ENCODE measurements around the gene AFMID. TPM values are rescaled to one million over a fixed set of nuclear protein-coding genes. Genes with fewer than 3 reads are reported as not detected.

AFMID gene
- total RNA-seq, 1 experiment from 2014 or later: 30.8 TPM

GRCh38 chr17:78179372-78179771 lies 7.8 kb upstream of the AFMID start:
- TF ChIP-seq CTCF (IDR thresholded peaks at IDR 0.05; ENCODE audit: unreplicated experiment): no peak
- intact Hi-C loops (cut with micrococcal nuclease; ENCODE audit: unreplicated experiment): no loop called here
- Mint-ChIP-seq H3K27me3 (ENCODE audit: unreplicated experiment) (no peaks in the 10 kb centered on the region), H3K9me3 (ENCODE audit: low read depth, unreplicated experiment) (no peaks in the 10 kb centered on the region), H3K4me3 (ENCODE audit: low read depth, unreplicated experiment) (no peak overlapping the region), H3K4me1 (ENCODE audit: low read depth, unreplicated experiment) (peaks cover 20% of the 10 kb centered on the region), H3K36me3 (ENCODE audit: insufficient read depth, unreplicated experiment) (peaks cover 57% of the 10 kb centered on the region), H3K27ac (ENCODE audit: unreplicated experiment) (no peak overlapping the region)
- BruUV-seq (replicated peaks): no TSS peak
- no peak for DNase-seq
- CTCF ChIA-PET: no interaction called here

- TF ChIP-seq CTCF (IDR thresholded peaks at IDR 0.05; ENCODE audit: unreplicated experiment): no peak
- Mint-ChIP-seq H3K36me3 (ENCODE audit: insufficient read depth, unreplicated experiment) (peaks cover 50% of the 10 kb centered on the region), H3K27ac (ENCODE audit: unreplicated experiment) (no peak overlapping the region), H3K4me3 (ENCODE audit: low read depth, unreplicated experiment) (no peak overlapping the region), H3K27me3 (ENCODE audit: unreplicated experiment) (no peaks in the 10 kb centered on the region), H3K4me1 (ENCODE audit: low read depth, unreplicated experiment) (peaks cover 20% of the 10 kb centered on the region), H3K9me3 (ENCODE audit: low read depth, unreplicated experiment) (no peaks in the 10 kb centered on the region)
- CTCF ChIA-PET: no interaction called here
- DNase-seq: no peak
- no TSS peak for BruUV-seq (replicated peaks)
- intact Hi-C loops (cut with micrococcal nuclease; ENCODE audit: unreplicated experiment): no loop called here
Observed at GRCh38 chr17:78180083-78180482, 7.1 kb upstream of the AFMID start.

GRCh38 chr17:78180508-78180907 lies 6.7 kb upstream of the AFMID start:
- intact Hi-C loops (cut with micrococcal nuclease; ENCODE audit: unreplicated experiment): no loop called here
- no peaks in the 10 kb centered on the region for H3K27me3 Mint-ChIP-seq (ENCODE audit: unreplicated experiment)
- no peaks in the 10 kb centered on the region for H3K9me3 Mint-ChIP-seq (ENCODE audit: low read depth, unreplicated experiment)
- no peak overlapping the region for H3K27ac Mint-ChIP-seq (ENCODE audit: unreplicated experiment)
- no peak for TF ChIP-seq CTCF (IDR thresholded peaks at IDR 0.05; ENCODE audit: unreplicated experiment)
- no TSS peak for BruUV-seq (replicated peaks)
- no peak for DNase-seq
- H3K4me1 Mint-ChIP-seq (ENCODE audit: low read depth, unreplicated experiment): peaks cover 21% of the 10 kb centered on the region
- CTCF ChIA-PET: no interaction called here
- no peak overlapping the region for H3K4me3 Mint-ChIP-seq (ENCODE audit: low read depth, unreplicated experiment)
- H3K36me3 Mint-ChIP-seq (ENCODE audit: insufficient read depth, unreplicated experiment): peaks cover 46% of the 10 kb centered on the region

GRCh38 chr17:78182504-78182903 lies 4.7 kb upstream of the AFMID start:
- BruUV-seq (replicated peaks): no TSS peak
- no peak overlapping the region for H3K27ac Mint-ChIP-seq (ENCODE audit: unreplicated experiment)
- H3K36me3 Mint-ChIP-seq (ENCODE audit: insufficient read depth, unreplicated experiment): peaks cover 57% of the 10 kb centered on the region
- H3K9me3 Mint-ChIP-seq (ENCODE audit: low read depth, unreplicated experiment): no peaks in the 10 kb centered on the region
- intact Hi-C loops (cut with micrococcal nuclease; ENCODE audit: unreplicated experiment): no loop called here
- peaks cover 16% of the 10 kb centered on the region for H3K4me1 Mint-ChIP-seq (ENCODE audit: low read depth, unreplicated experiment)
- DNase-seq: no peak
- TF ChIP-seq CTCF (IDR thresholded peaks at IDR 0.05; ENCODE audit: unreplicated experiment): no peak
- no peaks in the 10 kb centered on the region for H3K27me3 Mint-ChIP-seq (ENCODE audit: unreplicated experiment)
- CTCF ChIA-PET: interaction anchor here (0.7 to 1.1 kb wide), 2 partner anchors 18 to 51 kb away, joined by 3 read pairs; no protein-coding TSS in a partner anchor
- H3K4me3 Mint-ChIP-seq (ENCODE audit: low read depth, unreplicated experiment): no peak overlapping the region

Data from Calu3 (cell line).